Heart left ventricle (tissue), 13 donors: Measurements from ENCODE around the gene TGFB2.

Experiments
- POLR2A ChIP-seq, 2 donors: fragments of 450-650 bp; IDR thresholded peaks; one replicate each; pipeline ENCODE4 v1.6.1; 2017; ENCODE audit warnings: antibody characterized with exemption in 2 of 2, mild to moderate bottlenecking in 2 of 2, moderate library complexity in 2 of 2
- TF ChIP-seq, protein P1 (sequence below), 12 donors: fragments of 200-600 bp; sonication (generic) in 4 of 12; IDR thresholded peaks; one replicate each; pipeline versions ENCODE4 v1.5.0 to v1.8.0; 2018 to 2022; ENCODE audit warnings: antibody characterized with exemption in 12 of 12, mild to moderate bottlenecking in 5 of 12
- donor health status: ischemic (EF 13 %, LVEDD 7.1; RV severe dilation, severe dysfunction).
- donor health status: DM: no; HTN: yes; CAD: no.
- donor health status: DM: no; HTN: no; CAD: no.
- donor health status: ischemic (EF 25% LVEDD 6.9; RV normal size, moderate dysfunction).
- donor health status: ischemic (EF 25% LVEDD 5.7; RV mildly dilated, moderate dysfunction).
- donor health status: ischemic (EF 35%, LVEDD 5.7; RV mildly dilated, moderate dysfunction).
- donor health status: nonischemic (EF 11% LVEDD 7.7; RV severe dilation, severe dysfunction).
- donor health status: DM: yes; HTN: yes; CAD: no.
- donor health status: PGD.
- donor health status: ischemic (EF 29% LVEDD 5.4; RV normal size, mild dysfunction).
- donor health status: nonischemic (EF 23%, LVEDD 6.1; RV moderate dilation, normal function).

DNA sequence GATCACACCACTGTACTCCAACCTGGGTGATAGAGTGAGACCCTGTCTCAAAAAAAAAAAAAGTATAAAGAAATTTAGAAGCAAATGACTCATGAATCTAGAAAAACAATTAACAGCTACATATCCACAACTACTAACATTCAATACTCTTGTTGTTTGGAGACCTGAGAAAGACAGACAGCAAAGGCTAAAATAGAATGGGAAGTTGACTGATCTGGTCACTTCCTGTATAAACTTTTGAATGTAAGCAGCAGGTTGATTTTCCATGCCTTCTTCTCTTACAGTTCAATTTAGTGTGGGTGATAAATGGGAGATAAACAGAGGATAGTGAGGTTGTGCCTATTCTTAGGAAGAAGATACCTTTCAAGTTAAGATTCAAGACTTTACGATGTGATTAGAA, 85.2 kb downstream of the TGFB2 start:
- TF ChIP-seq, protein P1, sequence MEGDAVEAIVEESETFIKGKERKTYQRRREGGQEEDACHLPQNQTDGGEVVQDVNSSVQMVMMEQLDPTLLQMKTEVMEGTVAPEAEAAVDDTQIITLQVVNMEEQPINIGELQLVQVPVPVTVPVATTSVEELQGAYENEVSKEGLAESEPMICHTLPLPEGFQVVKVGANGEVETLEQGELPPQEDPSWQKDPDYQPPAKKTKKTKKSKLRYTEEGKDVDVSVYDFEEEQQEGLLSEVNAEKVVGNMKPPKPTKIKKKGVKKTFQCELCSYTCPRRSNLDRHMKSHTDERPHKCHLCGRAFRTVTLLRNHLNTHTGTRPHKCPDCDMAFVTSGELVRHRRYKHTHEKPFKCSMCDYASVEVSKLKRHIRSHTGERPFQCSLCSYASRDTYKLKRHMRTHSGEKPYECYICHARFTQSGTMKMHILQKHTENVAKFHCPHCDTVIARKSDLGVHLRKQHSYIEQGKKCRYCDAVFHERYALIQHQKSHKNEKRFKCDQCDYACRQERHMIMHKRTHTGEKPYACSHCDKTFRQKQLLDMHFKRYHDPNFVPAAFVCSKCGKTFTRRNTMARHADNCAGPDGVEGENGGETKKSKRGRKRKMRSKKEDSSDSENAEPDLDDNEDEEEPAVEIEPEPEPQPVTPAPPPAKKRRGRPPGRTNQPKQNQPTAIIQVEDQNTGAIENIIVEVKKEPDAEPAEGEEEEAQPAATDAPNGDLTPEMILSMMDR (IDR thresholded peaks at IDR 0.05) = no peak
- TF ChIP-seq POLR2A (IDR thresholded peaks at IDR 0.05) = no peak
